GM21360 (cell line): Measurements from ENCODE around the gene TAS2R8.

Source experiments
- ATAC-seq: cut with Tn5 transposase; IDR thresholded peaks from one replicate; pipeline ENCODE4 v1.9.1; 2021; ENCODE audit warnings: mild to moderate bottlenecking, moderate library complexity; ENCODE audit not compliant: unreplicated experiment

TAS2R8 gene

DNA sequence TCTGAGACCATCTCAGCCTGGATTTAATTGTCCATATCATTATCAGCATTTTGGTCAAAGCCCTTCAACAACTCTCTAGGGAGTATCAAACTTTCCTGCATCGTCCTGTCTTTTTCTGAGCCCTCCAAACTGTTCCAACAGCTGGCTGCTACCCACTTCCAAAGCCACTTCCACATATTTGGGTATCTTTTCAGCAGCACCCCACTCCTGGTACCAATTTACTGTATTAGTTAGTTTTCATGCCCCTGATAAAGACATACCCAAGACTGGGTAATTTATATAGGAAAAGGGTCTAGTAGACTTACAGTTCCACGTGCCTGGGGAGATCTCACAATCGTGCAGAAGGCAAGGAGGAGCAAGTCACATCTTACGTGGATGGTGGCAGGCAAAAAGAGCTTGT is 50.9 kb downstream of the TAS2R8 start:
- no peak for ATAC-seq
